CD4-positive, alpha-beta T cell treated with Interleukin-4 for 1 hour (primary cell): ENCODE measurements around the gene PHLDB1.
"Not testable (repeated sequence)": the region's sequence is repeated elsewhere in the genome, so short reads cannot be mapped to it uniquely, and the experiment has no call there.

Experiments
- DNase-seq, 2 donors: peaks; one replicate each; pipeline ENCODE4 v3.0.0-alpha.2; 2020 to 2022

Gene PHLDB1

DNA sequence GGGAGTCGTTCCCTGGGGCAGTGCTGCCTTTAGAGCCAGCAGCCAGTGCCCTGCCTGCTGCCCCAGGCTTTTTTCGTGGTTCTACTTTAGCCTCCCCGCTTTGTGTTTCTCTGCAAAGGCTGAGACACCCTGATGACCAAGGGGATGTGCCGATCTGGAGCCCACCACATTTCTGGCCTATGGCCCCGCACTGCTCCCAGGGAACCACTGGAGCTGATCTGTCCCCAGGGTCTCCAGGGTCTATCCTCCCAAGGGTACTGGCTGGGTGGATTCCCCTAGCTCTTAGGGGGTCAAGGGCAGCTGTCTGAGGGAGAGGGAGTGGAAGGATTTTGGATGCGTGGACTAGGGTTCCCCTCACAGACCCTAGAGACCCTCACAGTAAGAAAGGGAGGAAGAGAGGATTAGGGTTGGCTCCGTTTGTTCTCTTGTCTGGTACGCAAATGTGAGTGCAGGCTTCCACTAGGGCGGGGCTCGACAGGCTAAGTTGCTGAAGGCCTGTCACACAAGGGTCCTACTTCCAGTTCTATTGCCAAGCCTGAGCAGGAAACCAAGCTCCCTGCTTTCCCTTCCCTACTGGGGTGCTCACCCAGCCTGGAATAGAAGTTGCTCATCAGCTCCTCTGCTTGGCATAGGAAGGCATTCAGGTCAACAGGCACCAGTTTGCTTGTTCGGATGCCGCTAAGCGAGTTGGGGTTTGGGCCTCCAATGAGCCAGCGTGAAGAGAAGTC lies 52.7 kb downstream of the PHLDB1 start:
- no peak for DNase-seq

DNA sequence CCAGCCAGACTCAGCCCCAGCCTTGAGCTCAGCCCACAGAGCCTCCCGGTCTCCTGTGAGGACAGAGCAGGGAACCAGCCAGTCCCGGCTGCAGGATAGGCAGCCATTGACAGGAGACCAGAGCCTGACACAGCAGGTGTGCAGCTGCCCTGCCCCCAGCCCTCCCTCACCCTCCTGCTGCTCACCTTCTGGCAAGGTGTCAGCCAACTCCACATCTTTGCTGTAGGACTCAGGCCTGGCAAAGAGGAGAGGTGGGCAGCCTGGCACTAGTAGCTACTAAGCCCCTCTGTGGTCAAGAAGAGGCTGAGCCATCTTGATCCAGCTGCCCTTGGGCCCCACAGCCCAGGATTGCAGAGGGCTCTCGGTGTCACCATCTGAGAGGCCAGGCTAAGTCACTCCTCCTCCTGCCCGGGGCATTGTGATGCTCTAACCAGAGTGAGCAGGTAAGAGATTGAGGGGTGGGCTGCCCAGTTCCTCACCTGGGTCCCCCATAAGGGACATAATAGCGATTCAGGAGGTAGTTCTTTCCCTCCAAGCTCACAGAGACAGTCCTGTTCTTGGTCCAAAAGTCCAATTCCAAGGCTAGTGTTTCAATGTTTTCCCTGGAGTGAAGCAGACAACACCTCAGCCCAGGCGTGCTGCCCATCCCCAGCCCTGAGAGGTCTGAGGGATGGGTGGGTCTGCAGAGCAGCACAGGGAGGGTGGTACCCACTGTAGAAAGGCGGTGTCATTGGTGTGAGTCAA lies 53.4 kb downstream of the PHLDB1 start:
- no peak for DNase-seq

DNA sequence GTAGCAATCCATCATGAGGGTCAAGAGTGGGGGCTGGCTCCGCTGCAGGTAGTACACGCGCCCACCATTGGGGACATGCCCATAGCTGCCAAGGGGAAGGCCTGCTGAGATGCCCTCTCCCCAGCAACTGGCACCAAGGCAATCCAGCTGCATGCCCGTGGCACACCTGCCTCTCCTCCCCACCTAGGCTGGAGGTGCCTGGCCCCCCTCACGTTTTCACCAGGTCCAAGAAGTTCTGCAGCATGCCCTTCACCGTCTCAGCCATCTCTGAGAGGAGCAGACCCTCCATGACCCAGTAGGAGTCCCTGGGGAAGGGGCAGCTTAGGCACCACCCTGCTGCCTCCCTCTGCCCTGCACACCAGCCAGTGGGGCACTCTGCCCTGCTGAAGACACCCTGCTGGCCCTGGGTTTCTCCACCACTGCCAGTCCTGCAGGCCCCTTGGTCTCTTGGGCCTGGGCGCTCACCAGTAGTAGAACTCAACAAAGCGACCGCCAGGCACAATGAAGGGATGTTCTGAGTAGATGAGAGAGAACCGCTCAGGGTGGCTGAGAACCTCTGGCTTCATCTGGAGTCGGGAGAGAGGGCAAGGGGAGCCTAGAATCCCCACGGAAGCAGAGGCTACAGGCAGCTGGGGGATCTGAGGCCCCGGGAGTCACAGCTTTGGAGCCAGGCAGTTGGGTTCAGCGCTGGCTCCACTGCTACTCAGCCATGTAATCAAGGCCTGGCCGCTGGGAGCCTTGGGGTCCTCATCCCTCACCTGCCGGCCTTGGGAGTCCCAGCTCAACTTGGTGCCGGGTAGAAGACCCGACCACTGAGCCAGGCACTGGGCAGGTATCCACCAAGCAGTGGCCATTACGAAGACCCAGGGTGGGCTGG lies 54.2 kb downstream of the PHLDB1 start:
- DNase-seq = no peak

DNA sequence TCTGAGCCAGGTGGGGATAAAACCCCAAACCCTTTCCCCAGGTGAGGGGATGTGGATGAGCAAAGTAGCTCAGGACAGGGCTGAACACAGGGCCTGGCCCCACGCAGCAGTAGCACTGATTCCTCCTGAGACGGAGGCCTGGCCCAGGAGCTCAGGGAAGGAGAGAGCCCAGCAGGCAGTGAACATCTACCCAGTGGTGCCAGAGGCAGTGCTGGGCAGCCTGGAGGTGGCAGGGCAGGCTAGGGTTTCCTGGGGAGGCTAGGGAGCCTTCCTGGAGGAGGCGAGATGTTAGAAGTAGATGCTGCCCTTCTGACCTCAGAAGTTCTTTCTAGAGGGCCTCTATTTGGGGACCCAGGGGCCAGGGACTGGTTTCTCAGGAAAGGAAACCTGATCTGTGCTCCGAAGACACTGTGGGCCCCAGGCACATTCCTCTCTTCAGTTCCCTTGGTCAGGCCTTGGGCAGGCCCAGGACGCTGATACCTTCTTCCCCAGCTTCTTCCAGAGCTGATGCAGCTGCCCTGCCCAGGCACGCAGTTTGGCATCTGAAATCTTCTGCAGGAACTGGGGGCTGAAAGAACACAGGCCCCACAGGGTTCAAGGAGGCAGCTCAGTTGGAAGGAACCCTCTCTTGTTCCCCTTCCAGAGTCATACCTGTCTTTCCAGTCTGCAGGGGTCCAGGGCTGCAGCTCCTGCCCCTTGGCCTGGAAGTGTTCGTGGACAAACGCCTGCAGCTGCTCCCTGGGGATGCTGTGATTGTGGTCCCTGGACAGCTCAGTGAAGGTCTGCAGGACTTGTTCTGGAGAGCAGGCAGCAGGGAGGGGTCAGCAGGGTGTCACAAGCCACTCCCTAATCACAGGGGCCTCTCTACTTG lies 55.2 kb downstream of the PHLDB1 start:
- no peak for DNase-seq

DNA sequence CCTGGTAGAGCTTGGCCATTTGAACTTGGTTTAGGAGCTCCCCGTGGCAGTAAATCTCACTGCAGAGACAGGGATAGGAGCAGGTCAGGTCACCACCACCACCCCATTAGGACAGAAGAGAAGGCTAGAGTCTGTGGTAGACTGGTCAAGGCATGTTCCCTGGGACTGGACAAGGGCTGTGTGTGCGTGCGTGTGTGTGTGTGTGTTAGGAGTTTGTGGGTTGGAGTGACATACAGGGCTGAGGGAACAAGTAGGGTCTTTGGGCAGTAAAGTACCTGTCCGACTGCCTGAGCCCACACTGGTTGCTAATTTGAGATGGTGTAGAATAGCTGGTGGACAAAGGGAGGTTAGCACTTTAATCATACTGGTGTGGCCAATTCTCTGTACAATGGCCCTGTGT lies 56.0 kb downstream of the PHLDB1 start:
- no peak for DNase-seq

DNA sequence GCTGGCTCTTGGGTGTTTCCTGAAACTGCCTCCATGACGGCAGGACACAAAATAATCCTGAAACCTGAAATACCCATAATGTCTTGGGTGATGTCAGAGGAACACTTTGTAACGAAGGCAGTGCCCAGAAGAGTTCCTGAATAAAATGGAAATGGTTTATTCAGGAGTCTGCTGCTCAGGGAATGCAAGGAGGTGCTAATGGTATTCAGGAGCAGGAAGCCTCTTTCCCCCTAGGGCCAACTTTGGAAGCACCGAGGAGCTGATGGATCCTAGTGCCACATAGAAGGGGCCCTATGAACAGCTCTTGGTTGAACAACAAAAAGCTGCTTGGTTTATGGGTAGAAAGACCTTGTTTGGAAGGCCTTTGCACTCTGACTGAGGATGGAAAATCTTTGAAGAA lies 56.5 kb downstream of the PHLDB1 start:
- DNase-seq = no peak

DNA sequence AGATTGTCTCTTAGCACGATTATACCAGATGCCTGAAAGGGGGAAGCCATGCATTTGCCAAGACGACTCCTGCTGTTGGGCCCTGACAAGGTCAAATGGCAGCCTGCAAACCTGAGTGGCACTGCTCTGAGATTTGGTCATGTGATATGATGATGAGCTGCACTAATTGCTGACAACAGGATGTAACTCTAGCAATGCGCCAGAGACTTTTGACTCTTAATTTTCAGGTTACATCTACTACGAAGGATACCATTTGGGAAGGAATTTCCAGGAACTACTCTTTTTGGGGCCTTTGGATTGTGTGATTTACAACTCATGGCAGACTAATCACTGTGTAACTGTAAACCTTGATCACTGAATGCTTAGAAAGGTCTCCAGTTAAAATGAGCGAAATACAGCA lies 59.0 kb downstream of the PHLDB1 start:
- DNase-seq = no peak

DNA sequence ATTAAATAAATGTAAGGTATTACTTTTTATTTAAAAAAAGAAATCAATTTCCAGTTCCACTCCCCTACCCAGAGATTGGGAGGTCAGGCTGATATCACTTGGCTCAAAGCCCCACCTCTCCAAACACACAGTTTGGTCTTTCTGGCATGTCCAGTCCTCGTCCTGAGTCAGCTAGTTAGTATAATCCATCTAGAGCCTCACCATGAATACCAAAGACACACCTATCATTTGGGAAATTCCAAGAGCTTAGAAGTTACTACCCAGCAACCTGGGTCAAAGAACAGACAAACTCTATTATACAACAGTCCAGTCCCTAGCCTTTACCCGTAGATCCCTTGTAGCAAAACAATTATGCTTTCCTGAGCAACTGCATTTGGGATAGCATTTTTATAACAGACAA lies 62.6 kb downstream of the PHLDB1 start:
- no peak for DNase-seq

DNA sequence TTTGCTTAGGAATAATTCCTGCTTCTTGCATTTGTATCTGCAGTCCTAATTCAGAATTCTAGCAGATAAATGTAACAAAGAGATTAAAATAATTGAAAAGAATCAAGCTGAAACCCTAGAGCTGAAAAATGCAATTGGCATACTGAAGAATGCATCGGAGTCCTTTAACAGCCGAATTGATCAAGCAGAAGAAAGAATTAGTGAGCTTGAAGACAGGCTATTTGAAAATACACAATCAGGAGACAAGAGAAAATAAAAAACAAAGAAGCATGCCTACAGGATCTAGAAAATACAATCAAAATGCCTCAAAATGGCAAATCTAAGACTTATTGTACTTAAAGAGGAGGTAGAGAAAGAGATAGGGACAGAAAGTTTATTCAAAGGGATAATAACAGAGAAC lies 63.8 kb downstream of the PHLDB1 start:
- DNase-seq = no peak

DNA sequence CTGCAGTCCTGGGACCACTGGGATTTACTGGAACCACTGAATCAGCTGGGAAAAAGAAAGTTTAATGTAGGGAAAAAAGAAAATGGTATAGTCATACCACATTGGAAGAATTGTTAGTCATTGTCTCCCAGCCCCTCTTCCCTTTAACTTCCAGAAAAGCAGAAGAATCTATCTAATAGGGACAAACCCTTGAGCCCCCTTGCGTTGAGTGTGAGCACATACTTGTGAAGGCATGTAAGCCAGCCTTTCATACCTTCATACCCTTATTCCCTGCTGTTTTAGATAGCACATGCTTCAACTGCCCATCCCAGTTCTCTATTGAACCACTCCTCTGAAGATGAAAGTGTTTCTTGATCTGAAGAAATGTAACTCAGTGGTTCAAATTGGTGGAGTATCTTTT lies 65.4 kb downstream of the PHLDB1 start:
- DNase-seq = no peak

DNA sequence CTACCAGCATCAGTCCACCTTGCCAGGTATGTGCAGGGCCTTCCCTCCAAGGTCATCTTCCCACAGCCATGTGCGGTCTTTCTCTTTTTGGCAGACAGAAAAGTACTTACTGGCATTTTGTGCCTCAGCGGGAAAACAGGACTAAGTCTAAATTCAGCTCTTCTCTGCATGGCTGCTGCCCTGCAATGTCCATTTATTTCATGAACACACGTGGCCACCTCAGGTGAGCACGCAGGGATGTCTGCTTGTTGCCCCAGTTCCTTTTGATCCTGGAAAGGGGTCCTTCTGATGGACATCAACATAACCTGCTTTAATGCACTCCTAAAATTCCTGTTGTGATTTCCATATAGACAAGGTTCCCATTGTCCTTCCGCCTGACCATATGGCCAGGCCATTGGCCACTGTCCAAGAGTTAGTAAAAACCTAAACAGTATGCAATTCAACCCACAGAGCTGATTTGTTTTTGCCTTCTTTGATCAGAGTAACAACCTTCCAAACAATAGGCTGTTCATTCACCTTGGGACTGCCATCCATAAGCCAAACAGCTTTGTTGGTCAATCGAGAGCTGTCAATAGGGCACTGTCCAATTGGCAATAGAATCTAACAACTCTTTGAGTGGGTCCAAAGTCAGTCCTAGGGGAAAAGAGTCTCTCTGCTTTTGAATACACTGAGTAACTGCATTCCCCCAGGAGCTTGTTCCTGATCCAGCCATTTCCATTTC lies 66.1 kb downstream of the PHLDB1 start:
- DNase-seq = no peak

DNA sequence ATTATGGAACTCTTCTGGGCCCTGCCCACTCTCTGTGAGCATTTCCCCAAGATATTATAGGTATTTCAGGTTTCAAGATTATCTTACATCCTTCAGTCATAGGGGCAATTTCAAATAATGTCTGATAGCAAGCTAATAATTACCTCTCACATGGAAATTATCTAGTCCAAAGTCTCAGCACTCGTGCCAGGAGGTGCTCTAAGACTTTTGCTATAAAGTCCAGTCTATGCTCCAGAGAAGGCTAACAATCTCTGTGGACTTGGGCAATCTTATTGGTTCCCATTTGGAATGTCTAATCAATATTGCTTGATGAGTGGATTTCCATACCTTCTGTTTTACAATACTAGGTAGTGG lies 66.6 kb downstream of the PHLDB1 start:
- no peak for DNase-seq

DNA sequence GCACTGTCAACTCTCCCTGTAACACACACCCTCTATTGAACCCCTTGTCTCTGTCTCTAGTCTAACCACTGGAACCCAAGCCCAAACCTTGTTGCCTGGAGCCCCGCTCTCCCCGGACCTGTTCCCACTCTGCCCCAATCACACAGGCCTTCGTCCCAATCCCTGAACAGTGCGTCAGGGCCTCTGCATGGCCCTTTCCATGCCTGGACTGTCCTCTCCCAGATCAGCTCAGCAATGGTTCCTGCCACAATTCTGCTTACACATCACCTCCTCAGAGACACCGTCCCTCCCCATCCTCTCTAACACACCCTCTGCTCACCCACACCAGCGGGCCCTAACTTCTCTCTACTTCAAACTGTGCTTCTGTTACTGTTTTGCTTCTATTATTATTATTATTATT lies 70.6 kb downstream of the PHLDB1 start:
- no peak for DNase-seq

DNA sequence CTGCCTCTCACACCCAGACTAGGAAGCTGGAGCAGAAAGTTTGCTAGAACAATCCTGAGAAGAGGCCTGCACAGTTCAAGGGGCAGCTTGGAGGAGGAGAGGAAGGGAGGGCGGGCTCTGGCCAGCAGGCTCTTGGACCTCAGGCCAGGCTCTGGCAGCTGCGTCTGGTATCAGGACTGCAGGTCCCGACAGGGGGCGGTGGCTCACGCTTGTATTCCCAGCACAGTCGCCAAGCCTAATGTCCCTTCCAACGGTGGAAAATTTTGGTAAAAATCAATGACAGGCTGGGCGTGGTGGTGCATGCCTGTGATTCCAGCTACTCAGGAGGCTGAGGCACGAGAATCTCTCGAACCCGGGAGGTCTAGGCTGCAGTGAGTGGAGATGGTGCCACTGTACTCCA lies 71.5 kb downstream of the PHLDB1 start:
- DNase-seq = not testable (repeated sequence)

DNA sequence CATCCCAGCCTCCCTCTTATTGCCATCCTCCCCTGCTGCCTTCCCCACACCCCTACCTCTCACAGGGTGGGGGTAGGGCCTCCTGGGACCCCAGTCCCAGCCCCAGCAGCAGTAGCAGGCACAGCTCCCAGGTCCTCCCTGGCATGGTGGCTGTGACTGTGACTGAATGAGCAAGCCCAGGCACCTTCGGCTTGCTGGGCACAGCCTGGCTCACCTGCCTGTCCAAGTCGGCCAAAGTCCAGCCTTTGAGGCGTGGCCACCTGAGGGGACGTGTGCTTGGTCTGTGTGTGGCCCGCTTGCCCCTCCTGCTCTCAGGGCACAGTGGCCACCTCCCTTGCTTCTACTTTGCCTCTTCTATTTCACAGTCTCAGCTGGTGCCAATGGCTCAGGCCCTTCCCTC lies 72.1 kb downstream of the PHLDB1 start, which contains the start of gene TREH:
Gene TREH (minus strand): TSS at position 168 of the 400 bp plus-strand sequence. CDS start 23 bp downstream, at position 145.
- DNase-seq = no peak

DNA sequence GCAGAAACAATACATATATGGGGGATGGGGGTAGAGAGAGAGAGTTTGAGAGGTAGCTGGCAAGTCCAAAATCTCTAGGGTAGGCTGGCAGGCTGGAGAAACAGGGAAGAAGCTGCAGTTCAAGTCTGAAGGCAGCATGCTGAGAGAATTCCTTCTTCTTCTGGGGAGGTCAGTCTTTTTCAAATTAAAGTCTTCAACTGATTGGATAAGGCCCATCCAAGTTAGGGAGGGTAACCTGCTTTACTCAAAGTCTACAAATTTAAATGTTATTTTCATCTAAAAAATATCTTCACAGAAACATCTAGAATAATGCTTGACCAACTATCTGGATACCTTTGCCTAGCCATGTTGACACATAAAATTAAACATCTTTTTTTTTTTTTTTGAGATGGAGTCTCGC lies 75.0 kb downstream of the PHLDB1 start:
- no peak for DNase-seq

DNA sequence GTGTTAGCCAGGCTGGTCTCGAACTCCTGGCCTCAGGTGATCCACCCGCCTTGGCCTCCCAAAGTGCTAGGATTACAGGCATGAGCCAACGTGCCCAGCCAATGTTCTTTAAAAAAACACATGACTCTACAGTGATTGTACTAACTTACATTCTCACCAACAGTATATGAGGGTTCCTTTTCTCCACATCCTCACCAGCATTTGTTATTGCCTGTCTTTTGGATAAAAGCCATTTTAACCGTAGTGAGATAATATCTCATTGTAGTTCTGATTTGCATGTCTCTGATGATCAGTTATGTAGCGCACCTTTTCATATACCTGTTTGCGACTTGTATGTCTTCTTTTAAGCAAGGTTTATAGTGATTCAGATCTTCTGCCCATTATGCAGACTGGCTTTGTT lies 75.5 kb downstream of the PHLDB1 start:
- DNase-seq = not testable (repeated sequence)

DNA sequence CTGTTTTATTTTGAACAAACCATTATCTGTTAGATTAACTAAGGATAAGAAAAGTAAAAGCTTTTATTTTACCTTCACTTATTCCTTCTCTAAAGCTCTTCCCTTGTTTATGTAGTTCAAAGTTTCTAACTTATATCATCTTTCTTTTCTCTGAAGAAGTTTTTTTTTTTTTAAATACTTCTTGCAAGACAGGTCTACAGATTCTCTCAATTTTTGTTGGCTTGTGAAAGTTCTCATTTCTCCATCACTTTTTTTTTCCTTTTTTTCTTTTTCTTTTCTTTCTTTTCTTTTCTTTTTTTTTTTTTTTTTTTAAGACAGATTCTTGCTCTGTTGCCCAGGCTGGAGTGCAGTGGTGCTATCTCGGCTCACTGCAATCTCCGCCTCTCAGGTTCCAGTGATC lies 76.8 kb downstream of the PHLDB1 start:
- no peak for DNase-seq

DNA sequence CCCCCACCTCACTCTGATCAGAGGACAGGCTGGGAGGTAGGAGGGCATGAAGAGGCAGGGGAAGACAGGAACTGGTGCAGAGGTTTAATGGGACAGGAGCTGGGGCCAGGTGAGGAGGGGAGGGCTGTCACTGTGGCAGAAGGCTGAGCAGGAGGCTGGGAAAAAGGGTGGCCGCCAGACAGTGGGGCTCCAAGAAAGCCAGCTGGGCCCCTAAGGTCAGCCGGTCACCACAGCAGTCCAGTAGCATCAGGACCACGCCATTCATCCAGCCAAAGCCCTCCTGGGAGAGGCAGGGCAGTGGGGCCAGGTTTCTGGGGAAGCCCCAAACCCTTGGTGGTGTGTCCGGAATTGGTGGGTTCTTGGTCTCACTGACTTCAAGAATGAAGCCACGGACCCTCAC lies 80.5 kb downstream of the PHLDB1 start:
- DNase-seq = no peak

DNA sequence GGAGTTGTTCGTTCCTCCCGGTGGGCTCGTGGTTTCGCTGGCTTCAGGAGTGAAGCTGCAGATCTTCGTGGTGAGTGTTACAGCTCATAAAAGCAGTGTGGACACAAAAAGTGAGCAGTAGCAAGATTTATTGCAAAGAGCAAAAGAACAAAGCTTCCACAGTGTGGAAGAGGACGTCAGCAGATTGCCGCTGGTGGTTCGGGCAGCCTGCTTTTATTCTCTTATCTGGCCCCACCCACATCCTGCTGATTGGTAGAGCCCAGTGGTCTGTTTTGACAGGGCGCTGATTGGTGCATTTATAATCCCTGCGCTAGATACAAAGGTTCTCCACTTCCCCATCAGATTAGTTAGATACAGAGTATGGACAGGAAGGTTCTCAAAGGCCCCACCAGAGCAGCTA lies 80.9 kb downstream of the PHLDB1 start:
- peak; percentile 56 for DNase-seq

DNA sequence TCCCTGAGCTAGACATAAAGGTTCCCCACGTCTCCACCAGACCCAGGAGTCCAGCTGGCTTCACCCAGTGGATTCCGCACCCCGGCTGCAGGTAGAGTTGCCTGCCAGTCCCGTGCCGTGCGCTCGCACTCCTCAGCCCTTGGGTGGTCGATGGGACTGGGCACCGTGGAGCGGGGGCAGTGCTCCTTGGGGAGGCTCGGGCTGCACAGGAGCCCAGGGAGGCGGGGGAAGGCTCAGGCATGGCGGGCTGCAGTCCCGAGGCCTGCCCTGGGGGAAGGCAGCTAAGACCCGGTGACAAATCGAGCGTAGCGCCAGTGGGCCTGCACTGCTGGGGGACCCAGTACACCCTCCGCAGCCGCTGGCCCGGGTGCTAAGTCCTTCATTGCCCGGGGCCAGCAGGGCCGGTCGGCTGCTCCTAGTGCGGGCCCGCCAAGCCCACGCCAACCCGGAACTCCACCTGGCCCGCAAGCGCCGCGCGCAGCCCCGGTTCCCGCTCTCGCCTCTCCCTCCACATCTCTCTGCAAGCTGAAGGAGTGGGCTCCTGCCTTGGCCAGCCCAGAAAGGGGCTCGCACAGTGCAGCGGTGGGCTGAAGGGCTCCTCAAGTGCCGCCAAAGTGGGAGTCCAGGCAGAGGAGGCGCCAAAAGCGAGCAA lies 81.6 kb downstream of the PHLDB1 start:
- DNase-seq = no peak

DNA sequence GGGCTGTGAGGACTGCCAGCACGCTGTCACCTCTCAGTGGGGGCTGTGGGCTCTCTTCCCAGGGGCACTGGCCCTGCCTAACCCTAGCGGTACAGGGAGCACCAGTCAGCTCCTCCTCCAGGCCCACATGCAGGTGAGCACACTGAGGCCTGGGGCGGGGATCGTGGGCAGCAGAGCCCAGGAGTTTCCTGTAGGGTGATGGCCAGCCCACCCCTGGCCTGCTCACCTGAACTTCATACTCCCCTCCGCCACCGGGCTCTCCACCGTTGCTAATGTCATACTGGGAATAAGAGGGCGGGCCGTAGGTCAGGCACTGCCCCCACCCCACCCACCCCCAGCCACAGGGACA lies 82.1 kb downstream of the PHLDB1 start:
- DNase-seq = no peak
